GM18907 (cell line): Measurements from ENCODE around the gene RGS18.
"Not testable (repeated sequence)": the region's sequence is repeated elsewhere in the genome, so short reads cannot be mapped to it uniquely, and the experiment has no call there.

Experiments
- ATAC-seq: cut with Tn5 transposase; IDR thresholded peaks from one replicate; pipeline ENCODE4 v1.9.1; 2021; ENCODE audit warnings: mild to moderate bottlenecking, moderate library complexity; ENCODE audit not compliant: unreplicated experiment

The RGS18 gene, protein sequence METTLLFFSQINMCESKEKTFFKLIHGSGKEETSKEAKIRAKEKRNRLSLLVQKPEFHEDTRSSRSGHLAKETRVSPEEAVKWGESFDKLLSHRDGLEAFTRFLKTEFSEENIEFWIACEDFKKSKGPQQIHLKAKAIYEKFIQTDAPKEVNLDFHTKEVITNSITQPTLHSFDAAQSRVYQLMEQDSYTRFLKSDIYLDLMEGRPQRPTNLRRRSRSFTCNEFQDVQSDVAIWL

DNA sequence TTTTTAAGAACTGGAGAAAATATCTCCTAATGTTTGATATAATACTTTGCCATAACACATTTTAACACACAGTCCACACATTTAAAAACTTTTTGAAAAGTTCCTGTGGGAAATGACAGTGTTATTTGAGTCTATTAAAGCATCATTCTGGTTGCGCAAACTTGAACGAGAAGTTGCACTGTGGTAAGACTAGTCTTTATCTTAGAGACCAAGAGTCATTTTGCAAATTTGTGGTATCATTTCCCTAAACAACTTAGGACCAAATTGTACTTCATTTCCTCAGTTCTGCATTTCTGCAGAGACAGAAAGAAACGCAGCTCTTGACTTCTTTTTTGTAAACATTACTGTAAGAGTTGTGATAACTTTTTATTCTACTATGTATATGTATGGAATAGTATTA, at the start of gene RGS18:
TSS of gene RGS18 (plus strand) at position 282 of the 400 bp plus-strand sequence. CDS start 176 bp downstream, outside the sequence.
- peak; percentile 87 for ATAC-seq

DNA sequence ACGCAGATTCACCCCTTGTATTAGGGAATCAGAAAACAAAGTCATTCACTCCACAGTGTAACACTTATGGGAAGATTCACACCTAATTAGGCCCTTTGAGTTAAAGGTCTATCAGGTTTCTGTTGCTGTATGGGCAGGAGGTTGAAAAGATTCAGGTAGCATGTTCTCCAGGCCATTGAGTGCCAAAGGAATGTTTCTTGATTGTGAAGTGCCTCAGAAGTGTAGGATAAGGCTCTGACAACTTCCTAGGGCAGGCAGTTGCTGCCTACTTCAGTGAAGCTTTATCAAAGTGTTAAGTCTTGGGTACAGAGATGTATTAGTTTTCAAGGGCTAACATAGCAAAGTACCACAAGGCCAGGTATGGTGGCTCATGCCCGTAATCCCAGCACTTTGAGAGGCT, 48.7 kb upstream of the RGS18 start:
- ATAC-seq, result no peak

DNA sequence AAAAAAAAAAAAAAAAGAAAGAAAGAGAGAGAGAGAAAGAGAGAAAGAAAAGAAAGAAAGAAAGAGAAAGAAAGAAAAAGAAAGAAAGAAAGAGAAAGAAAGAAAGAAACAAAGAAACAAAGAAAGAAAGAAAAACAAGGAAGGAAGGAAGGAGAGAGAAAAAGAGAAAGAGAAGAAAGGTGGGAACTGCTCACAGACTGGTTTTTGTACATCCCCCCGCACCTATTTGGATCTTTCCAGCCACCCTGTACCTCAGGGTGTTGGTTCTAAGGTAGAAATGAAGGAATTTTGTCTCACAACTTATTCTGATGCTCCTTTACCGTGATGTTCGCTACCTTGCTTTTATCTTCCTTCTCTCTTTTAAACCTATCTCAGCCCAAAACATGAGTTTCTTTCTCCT, 43.3 kb upstream of the RGS18 start:
- no peak for ATAC-seq

DNA sequence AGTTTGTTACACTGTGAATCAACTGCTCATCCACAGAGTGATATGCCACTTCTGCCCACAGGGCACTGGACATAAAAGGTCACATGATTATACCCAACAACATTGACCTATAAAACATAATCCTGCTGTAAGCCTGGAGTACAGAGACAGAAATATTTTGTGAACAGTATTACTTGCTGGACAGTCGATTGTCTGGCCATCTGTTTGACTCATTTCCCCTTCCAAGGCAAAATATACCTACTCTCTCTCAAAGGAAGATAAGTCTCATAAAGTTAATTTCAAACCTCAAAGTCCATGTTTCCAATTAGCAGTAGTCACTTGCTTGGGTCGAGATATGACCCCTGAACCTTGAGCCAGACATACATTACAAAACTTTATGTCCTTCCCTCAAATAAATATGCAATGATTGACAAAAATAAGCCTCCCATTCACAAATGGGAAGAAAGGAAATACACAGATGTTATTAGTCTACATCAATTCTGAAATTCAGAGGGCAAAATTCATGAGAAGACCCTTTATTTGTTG, 39.3 kb upstream of the RGS18 start:
- ATAC-seq, result no peak

DNA sequence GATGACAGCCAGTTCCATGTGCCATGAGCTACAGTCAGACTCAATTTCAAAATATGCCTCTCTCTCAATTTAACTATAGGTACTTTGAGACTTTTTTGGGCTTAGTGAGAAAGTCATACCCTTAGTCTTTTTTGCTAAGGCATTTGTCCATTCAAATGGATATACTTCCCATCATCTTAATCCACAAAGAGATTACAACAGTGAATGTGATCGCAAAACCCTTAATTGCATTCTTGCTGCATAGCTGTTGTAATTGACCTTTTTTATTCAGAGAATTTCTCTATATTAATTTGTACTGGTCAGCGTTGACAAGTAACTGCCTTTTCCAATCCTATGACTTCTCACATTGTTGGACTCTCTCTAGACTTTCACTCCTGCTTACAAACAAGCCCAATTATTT, 38.6 kb upstream of the RGS18 start:
- no peak for ATAC-seq

DNA sequence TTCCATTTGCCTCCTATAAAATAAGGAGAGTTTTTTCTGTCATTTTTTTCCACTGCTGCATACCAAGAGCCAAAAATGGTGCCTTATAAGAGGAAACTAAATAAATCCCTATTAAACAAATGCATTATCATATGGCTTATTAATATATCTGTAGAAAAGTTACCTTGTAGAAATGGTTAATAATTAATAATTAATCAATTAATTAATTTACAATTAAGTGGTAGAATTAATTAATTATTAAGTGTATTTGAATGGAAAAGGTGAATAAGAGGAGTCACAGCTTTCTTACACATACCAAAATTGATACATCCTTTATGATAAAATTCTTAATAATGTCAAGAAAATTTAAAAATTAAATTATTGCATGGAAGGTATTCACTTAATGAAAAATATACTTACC, 35.6 kb upstream of the RGS18 start:
- ATAC-seq, result no peak

DNA sequence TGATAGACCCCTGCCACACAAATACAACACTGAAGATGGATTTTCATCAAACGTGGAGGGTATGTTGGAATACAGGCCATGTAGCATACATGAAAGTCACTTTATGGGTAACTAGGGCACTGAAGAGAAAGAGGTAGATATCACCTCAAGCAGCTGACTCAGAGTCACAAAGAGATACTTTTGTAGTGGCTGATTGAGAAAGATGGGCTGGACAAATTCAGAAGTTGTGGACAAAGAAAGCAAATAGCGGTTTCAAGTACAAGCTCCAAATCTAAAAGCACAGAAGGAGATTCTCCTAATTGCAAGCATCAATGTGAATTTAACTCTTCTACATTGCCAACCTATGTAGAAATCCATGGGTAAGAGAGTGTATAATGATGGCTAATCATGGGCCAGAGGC, 35.0 kb upstream of the RGS18 start:
- ATAC-seq, result no peak

DNA sequence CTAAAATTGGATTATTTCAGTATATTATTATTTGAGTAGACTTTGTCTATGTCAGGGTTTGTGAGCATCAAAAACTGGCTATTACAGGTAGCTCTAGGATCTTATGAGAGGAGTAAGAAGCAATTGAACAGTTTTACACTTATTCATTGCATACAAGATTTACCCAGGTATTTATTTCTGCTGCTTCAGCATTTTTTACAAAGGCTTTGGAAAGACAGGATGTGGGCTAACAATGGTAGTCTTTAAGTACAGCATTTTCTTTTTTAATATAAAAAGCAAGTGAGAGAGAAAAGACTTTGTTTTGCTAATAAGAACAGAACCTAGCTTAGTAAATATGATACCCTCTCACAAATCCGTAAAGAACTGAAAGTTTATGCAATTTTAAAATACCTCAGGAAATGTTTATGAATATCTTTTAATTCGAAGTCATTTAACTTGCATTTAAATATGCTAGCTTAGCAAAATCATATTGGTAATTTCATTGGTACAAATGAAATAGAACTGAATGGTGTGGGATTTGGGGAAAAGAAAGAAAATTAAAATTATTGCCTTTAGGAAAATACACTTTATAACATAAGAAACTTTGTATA, 32.1 kb upstream of the RGS18 start:
- ATAC-seq, result no peak

DNA sequence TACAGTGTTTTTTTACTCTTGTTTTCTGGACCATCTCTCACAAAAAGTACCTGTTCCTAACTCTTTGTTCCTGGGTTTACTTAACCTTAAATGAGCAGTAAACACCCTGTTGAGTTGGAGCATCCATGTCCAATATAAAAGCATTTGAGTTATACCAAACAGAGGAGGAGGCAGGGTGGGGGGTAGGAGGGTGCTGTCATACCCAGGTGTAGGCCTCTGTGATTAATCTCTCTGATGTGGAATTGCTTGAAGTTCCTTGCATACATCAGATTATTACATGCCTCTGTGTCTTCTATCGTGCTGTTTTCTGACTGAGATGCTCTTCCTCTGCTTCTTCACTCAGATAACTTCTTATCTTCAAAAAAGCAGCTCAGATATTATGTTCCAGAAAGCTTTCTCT, 28.1 kb upstream of the RGS18 start:
- ATAC-seq, result no peak

DNA sequence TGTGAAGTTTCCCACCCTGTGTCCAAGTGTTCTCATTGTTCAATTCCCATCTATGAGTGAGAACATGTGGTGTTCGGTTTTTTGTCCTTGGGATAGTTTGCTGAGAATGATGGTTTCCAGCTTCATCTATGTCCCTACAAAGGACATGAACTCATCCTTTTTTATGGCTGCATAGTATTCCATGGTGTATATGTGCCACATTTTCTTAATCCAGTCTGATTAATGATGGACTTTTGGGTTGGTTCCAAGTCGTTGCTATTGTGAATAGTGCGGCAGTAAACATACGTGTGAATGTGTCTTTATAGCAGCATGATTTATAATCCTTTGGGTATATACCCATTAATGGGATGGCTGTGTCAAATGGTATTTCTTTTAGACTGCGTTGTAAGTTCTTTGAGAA, 27.4 kb upstream of the RGS18 start:
- not testable (repeated sequence) for ATAC-seq

DNA sequence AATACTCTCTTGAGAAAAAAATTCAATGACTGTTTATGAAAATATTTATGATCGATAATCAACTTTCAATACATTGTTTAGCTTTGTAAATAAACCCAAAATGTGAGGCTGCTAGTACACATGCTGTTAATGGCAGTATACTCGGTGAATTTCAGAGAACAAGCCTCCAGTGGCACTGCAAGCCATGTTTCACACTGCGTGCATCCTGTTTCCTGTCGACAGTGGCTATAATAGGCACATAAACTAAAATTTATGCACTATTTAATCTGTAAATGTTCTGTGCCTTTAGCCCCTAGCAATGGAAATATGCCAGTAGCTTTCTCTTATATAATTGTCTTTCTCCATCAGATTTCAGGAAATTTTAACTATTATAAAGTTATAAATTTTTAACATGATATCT, 26.3 kb upstream of the RGS18 start:
- no peak for ATAC-seq

DNA sequence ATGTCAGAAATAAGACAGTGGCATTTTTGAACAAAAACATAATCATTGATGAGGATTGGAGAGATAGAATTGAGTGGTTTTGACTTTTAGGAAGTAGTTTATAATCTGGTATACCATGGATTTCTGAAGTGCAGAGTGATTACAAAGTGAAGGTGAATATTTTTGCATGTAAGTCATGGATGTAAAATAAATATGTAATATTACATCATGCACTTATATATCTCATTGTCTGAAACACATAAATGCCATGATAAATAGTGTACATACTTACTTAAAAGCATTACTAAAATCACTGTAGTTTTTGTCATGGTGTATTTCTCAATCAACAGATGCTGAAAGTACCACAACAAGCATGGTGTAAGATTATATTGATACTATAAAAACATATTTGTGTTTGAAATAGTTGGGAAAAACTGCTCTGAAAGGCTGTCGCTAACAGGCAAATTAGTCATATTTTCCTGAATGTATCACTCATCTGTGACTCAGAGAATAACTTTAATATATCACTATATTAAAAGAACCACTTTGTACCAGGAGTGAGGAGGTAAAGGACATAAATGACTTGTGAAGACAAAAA, 24.8 kb upstream of the RGS18 start:
- ATAC-seq, result no peak

DNA sequence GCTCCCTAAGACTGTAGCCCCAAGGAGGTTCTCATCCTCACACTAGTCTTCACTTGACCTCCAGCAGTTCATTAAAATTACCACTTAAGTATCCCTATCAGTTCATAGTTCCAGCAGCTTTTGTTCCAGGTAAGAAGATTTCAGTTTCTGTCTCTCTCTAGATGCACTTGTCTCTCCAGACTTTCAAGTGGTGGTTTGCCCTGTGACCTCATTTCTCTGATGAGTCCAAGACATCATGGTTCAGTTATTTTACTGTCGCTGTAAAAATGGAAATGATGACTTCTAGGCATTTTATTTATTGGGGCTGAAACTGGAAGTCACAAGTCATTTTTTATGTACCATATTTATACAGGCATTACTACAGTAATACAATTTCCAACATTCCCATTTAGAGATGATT, 17.9 kb upstream of the RGS18 start:
- no peak for ATAC-seq

DNA sequence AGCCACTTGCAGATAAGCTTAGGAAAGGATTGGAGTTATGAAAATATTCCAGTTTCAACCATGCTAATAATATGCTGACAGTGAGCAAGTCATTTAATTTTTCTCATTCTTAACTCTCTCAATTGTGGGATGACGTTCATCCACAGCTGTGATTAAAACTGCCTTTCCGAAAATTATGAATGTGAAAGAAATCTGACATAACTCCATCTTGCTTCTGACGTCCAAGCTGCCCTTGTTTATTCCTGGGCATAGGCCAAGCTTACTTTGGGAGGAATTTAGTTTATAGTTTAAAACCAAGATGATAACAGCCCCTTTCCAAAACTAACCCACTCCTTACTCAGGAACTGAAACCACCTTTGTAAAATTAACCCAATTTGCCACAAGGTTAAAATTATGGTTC, 11.0 kb upstream of the RGS18 start:
- no peak for ATAC-seq

DNA sequence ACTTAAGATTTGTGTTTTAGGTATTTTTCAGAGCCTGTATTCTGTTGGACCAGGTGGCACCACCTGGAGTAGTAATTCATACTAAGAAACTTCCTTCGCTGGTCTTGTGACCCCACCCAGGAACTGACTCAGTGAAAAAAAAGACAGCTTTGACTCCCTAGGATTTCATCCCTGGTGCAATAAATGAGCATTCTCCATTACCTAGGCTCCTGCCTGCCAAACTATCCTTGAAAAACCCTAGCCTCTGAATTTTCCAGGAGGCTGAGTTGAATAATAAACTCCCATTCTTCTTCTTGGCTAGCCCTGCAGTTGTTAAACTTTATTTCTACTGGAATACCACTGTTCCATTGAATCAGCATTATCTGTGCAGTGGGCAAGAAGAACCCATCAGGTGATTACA, 10.6 kb upstream of the RGS18 start:
- no peak for ATAC-seq

DNA sequence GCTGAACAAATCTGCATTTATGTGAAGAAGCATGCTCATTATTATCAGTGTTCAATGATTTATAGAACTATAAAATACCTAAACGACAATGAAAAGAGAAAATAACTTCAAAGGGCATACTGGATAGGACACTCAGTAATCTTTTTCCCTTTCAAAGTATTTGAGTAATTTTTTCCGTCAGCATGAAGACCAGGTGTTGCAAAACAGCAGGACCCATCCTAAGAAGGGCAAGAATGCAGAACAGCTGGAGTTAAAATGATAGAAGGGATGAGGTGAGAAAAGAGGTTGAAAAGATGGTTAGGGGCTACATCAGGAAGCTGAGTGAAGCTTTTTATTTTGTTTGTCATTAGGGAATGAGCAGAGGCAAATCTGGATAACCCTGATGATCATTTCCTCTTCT, 7.1 kb upstream of the RGS18 start:
- no peak for ATAC-seq

DNA sequence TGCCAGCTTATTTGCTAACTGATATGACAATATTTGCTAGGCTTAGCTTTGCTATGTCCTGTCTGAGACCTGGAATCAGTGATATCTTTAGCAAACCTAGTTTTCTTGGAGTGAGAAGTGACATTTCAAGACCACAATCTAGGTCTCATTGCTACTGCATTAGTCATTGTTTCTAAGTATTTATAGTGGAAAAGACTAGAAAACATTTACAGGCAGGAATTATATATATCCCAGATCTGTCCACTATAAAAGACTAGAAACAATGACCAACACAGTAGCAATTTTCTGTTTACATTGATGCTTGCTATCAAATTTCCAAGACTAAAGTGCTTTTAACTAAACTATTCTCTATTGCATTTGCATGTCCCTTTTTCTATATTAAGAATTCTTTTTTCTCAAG, 5.0 kb upstream of the RGS18 start:
- ATAC-seq, result no peak

DNA sequence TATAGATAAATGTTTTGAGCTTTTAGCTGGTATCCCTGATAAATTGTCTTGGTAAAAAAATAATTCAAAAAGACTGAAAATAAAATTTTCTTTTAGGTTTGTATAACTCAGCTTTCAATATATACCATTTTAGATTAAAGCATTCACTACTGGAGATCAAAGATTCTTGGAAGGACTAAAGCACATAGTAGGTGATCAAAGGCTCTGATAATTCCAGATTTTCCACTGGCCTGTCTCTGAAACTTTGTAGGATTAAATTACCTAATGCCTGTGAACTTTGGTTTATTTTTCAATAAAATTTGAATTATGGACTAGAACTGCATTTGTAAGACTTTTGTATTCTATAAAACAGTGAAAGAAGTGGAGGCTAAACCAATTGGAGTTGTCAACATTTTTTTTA, 1.2 kb upstream of the RGS18 start:
- no peak for ATAC-seq

DNA sequence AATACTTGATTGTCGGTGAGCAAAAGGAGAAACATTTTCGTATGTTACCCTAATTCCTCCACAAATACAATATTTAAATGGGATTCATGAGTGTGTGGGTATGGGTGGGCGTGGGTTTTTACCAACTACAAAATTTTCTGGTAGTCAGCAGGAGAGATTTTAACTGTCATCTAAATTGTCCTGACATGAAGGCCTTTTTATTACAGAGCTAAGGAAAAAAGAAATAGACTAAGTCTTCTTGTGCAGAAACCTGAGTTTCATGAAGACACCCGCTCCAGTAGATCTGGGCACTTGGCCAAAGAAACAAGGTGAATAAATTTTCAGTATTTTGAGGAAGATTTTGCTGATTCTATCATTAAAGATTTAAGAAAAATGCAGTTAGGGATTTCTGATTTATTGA, 752 bp downstream of the RGS18 start:
- ATAC-seq, result no peak

DNA sequence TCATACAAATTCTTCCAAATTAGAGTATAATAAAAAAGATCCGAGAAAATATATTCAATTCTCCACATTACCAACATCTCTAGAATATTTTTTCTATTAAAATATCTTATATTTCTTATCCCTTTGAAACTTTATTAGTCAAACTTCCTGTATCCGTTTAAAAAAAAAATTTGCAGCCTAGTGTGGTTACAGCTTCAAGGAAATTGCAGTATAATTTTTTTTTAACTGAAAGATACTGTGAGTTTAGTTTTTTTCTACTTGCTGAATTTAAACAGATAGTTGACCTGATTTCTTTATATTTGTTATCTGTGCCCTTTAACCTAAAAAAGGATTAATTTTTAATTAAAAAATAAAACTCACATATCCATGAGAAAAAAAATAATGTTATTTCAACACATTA, 1.5 kb downstream of the RGS18 start:
- no peak for ATAC-seq

DNA sequence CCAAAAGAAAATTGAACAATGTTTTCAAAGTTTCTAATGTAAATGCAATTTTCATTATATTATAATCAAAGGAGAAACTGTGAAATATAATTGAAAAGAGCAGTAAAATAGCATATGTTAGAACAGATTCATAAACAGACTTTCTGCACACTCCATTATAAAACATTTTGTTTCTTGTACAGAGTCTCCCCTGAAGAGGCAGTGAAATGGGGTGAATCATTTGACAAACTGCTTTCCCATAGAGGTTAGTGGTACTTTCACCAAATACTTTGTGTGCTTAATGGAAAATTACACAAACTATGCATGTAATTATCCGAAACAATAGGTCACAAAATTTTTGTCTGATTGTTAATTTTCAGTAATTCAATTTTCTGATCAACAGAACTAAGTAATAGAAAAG, 1.9 kb downstream of the RGS18 start:
- ATAC-seq, result no peak

DNA sequence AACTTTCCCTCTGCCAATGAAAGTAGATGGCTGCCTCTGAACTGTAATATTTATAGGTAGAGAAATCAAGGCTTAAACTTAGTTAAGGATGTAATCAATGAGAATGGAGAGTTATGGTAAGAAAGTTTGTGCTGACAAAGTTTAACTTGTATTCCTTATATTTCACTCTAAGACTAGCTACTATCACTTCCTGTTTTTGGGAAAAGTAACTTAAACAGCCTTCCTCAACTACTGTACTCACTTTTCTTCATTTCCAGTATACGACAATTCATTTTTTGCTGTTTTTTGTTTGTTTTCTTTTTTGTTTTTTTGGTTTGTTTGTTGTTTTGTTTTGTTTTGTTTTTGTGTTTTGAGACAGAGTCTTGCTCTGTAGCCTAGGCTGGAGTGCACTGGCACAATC, 3.7 kb downstream of the RGS18 start:
- ATAC-seq, result no peak

DNA sequence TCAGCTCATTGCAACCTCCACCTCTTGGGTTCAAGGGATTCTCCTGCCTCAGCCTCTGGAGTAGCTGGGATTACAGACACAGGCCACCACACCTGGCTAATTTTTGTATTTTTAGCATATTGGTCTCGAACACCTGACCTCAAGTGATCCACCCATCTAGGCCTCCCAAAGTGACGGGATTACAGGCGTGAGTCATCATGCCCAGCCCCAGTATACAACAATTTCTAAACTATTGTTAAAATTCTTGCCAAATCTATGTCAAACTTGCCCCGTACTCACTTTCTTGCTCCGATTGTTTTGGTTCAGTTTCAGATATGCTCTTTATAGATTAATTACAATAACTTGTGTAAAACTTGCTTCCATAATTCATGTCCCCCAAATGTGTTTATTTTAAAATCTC, 4.1 kb downstream of the RGS18 start:
- no peak for ATAC-seq
